Measurements from ENCODE around the gene POLD1. TPM values are rescaled to one million over a fixed set of nuclear protein-coding genes. Genes with fewer than 3 reads are reported as not detected.

POLD1 gene
- total and polyA plus RNA-seq, 2 of the 13 experiments (the other 11 are each of a cell fraction or from before 2014, with no cell fraction given) = 17.4 to 54.0 TPM

DNA sequence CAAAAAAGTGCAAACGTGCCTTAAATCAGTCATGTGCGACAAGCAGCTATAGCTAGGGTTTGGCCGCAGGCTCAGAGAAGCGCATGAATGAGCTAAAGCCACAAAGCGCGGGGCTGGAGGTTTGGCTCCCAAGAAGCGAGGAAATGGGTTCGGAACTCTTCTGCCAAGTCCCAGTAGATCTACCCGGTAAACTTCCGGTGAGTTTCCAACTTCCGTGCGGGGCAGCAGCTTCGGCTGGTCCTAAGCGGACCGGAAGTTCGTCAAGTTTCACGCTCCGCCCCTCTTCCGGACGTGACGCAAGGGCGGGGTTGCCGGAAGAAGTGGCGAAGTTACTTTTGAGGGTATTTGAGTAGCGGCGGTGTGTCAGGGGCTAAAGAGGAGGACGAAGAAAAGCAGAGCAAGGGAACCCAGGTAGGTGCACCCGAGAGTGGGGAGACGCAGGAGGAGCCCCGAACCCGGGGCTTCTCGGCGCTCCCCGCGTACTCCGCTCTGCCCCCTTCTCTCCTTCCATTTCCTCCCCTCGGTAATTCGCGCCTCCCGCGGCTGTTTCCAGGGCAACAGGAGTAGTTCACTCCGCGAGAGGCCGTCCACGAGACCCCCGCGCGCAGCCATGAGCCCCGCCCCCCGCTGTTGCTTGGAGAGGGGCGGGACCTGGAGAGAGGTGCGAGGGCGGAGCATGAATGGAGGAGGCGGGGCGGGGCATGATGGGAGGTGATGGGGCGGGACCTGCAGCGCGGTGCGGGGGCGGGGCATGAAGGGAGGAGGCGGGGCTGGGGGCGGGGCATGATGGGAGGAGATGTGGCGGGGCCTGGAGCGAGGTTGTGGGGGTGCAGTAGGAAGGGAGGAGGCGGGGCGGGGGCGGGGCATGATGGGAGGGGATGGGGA is 7.7 kb upstream of the POLD1 start, which contains the start of gene NR1H2 (continued):
- TF ChIP-seq ARNT2 (CRISPR knock-in tag; IDR thresholded peaks at IDR 0.05; ENCODE audit: low read depth) (no peak; the same call in 1 of the 2 replicates), ZBTB20 (CRISPR knock-in tag; IDR thresholded peaks at IDR 0.05; ENCODE audit: borderline replicate concordance, low read depth) (no peak; the same call in 1 of the 2 replicates), ZNF441 (CRISPR knock-in tag; IDR thresholded peaks at IDR 0.05; ENCODE audit: borderline replicate concordance) (no peak), CHCHD3 (CRISPR knock-in tag; IDR thresholded peaks at IDR 0.05) (no peak), SP140L (CRISPR knock-in tag; IDR thresholded peaks at IDR 0.05; ENCODE audit: borderline replicate concordance) (peak; percentile 90; the same call in 1 of the 2 replicates), ZNF235 (CRISPR knock-in tag; IDR thresholded peaks at IDR 0.05; ENCODE audit: borderline replicate concordance) (no peak), NKX3-1 (CRISPR knock-in tag; IDR thresholded peaks at IDR 0.05) (peak; percentile 75; the same call in 1 of the 2 replicates), PHF20 (CRISPR knock-in tag; IDR thresholded peaks at IDR 0.05) (peak; percentile 98), PTBP1 (IDR thresholded peaks at IDR 0.05; ENCODE audit: low read depth, low read length, poor library complexity, severe bottlenecking) (peak; percentile 66), ZSCAN9 (CRISPR knock-in tag; IDR thresholded peaks at IDR 0.05; ENCODE audit: borderline replicate concordance) (peak; percentile 70; the same call in 1 of the 2 replicates), RARG (CRISPR knock-in tag; IDR thresholded peaks at IDR 0.05; ENCODE audit: low read depth) (0 out of 2 replicates have a peak, but pooled peaks have one; percentile 31), ZNF816 (CRISPR knock-in tag; IDR thresholded peaks at IDR 0.05; ENCODE audit: borderline replicate concordance) (no peak), GZF1 (CRISPR knock-in tag; IDR thresholded peaks at IDR 0.05) (no peak), PLRG1 (conservative IDR thresholded peaks at IDR 0.05) (no peak), ZNF350 (CRISPR knock-in tag; IDR thresholded peaks at IDR 0.05; ENCODE audit: borderline replicate concordance, low read depth) (peak; percentile 93; the same call in 1 of the 2 replicates), ZNF333 (CRISPR knock-in tag; IDR thresholded peaks at IDR 0.05; ENCODE audit: borderline replicate concordance) (no peak), ZNF230 (CRISPR knock-in tag; IDR thresholded peaks at IDR 0.05) (peak; percentile 77), ZNF839 (CRISPR knock-in tag; IDR thresholded peaks at IDR 0.05; ENCODE audit: borderline replicate concordance) (0 out of 2 replicates have a peak, but pooled peaks have one; percentile 63), ZNF773 (CRISPR knock-in tag; IDR thresholded peaks at IDR 0.05; ENCODE audit: borderline replicate concordance) (no peak; the same call in 1 of the 2 replicates), ZNF3 (CRISPR knock-in tag; IDR thresholded peaks at IDR 0.05) (no peak), ZNF644 (CRISPR knock-in tag; IDR thresholded peaks at IDR 0.05; ENCODE audit: low read depth) (no peak), CC2D1A (CRISPR knock-in tag; IDR thresholded peaks at IDR 0.05) (no peak), EP300 (IDR thresholded peaks at IDR 0.05; ENCODE audit: low read depth in 2 of 2, low read length in 2 of 2) (no peak), EP300 (CRISPR knock-in tag; IDR thresholded peaks at IDR 0.05; ENCODE audit: borderline replicate concordance) (no peak)
- TF ChIP-seq, protein P1, sequence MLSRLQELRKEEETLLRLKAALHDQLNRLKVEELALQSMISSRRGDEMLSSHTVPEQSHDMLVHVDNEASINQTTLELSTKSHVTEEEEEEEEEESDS (CRISPR knock-in tag; IDR thresholded peaks at IDR 0.05; ENCODE audit: borderline replicate concordance) = no peak
- TF ChIP-seq, protein P2, sequence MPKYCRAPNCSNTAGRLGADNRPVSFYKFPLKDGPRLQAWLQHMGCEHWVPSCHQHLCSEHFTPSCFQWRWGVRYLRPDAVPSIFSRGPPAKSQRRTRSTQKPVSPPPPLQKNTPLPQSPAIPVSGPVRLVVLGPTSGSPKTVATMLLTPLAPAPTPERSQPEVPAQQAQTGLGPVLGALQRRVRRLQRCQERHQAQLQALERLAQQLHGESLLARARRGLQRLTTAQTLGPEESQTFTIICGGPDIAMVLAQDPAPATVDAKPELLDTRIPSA (CRISPR knock-in tag; IDR thresholded peaks at IDR 0.05; ENCODE audit: borderline replicate concordance) = no peak
- TF ChIP-seq, protein P3, sequence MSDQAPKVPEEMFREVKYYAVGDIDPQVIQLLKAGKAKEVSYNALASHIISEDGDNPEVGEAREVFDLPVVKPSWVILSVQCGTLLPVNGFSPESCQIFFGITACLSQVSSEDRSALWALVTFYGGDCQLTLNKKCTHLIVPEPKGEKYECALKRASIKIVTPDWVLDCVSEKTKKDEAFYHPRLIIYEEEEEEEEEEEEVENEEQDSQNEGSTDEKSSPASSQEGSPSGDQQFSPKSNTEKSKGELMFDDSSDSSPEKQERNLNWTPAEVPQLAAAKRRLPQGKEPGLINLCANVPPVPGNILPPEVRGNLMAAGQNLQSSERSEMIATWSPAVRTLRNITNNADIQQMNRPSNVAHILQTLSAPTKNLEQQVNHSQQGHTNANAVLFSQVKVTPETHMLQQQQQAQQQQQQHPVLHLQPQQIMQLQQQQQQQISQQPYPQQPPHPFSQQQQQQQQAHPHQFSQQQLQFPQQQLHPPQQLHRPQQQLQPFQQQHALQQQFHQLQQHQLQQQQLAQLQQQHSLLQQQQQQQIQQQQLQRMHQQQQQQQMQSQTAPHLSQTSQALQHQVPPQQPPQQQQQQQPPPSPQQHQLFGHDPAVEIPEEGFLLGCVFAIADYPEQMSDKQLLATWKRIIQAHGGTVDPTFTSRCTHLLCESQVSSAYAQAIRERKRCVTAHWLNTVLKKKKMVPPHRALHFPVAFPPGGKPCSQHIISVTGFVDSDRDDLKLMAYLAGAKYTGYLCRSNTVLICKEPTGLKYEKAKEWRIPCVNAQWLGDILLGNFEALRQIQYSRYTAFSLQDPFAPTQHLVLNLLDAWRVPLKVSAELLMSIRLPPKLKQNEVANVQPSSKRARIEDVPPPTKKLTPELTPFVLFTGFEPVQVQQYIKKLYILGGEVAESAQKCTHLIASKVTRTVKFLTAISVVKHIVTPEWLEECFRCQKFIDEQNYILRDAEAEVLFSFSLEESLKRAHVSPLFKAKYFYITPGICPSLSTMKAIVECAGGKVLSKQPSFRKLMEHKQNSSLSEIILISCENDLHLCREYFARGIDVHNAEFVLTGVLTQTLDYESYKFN (CRISPR knock-in tag; conservative IDR thresholded peaks at IDR 0.05) = peak; percentile 52

Measured in HepG2 (cell line).